HG03095 (cell line): Measurements from ENCODE around the gene PRLR.
A peak's percentile ranks its signal among the peaks of the same experiment; 100 is the strongest.
"Not testable (repeated sequence)": the region's sequence is repeated elsewhere in the genome, so short reads cannot be mapped to it uniquely, and the experiment has no call there.

Source experiments
- ATAC-seq: cut with Tn5 transposase; IDR thresholded peaks from one replicate; pipeline ENCODE4 v1.9.1; 2021; ENCODE audit warnings: moderate library complexity; ENCODE audit not compliant: unreplicated experiment

The PRLR gene

DNA sequence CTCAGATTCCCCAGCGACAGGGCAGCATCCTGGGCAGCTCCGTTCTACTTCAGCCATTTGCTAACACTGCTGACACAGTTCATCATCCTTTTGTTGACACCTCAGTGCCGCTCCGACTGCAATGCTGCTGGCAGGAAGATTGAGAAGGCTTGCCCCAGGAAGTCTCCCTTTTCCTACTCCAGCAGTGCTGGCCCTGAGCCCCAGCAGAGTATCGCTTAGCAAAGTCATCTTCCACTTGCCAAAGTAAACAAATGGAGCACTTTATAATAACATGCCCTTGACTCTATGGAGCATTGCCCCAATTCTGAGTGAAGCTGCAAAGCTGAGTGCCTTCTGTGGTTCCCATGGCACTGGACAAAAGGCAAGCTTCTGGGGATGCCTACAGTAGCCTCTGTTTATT, 32.2 kb downstream of the PRLR start:
- no peak for ATAC-seq

DNA sequence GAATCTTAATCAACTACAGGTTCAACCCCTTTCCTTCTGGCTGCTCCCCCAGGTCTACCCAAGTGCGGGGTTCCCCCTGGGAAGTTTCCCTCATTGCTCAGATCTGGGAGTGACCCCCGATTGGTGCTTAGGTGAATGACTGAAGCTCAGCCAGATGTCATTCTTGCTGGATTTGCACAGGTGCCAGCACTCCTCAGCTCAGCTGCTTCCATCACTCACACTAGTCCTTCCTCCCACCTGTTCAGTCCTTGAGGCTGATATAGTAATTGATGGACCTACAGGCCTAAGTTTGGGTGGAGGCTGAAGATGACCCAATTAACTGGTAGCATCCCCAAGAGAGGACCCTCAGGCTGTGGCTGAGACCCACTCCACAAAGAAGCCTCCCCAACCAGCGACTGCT, 32.9 kb downstream of the PRLR start:
- no peak for ATAC-seq

DNA sequence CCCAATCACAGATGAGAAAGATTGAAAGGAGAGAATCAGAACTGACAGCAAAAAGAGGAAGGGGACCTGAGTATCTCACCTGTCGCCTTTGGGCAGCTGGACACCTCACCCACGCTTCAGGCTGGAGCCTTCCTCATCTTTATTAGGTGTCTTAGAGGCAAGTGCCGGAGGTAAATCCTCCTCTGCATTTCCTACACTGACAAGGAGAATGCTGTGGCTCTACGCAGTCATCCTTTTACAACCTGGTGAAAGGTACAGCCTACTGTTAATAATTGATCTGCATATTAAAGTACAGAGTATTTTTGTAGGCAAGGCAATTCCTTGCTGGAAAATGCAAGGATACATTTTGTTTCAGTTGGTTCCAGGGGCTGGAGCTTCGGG, 34.8 kb downstream of the PRLR start:
- ATAC-seq = no peak

DNA sequence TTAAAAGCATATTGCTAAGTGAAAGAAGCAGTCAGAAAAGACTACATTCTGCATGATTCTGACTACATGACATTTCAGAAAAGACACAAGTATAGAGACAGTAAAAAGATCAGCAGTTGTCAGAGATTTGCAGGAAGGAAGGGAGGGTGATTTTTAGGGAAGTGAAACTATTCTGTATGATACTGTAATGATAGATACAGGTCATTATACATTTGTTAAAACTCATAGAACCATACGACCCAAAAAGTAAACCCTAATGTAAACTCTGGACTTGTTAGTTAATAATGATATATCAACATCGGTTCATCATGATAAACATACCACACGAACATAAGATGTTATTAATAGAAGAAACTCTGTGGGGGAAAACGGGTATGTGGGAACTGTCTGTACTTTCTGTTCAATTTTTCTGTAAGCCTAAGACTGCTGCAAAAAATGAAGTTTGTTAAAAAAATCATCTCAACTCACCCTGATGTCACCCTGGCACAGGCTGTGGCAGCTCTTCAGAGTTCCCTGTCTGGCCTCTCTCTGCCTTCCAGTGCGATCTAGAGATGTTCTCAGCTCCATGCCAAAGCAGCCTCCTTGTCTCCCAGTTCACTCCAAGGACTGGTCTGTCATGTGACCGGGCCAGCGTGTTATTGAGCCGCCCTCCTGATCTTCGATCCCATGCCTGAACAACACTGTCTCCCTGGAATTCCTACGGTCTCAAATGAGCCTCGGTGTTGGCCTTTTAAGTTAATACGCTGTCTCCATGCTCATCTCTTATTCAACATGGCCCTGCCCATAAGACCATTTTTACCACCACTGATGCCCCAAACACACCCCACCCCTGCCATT, 35.4 kb downstream of the PRLR start:
- peak; percentile 98 for ATAC-seq

DNA sequence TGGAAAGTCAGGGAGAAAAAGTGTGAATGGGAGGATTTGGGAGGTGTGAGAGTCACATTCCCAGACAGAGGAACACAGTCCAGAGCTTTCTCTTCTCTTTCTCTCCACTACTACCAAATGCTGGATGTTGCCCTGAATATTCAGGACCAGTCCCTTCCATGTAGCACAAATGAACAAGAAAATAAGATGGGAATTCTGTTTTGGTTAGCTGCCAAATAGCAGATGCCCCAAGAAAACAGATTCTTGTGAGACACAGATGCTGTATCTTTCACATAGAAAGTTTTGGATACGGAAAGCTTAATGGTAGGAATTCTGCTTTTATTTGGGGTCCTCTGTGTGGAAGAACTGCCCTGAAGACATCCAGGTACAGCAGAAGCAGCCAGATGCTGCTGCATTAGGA, 37.8 kb downstream of the PRLR start:
- ATAC-seq = no peak

DNA sequence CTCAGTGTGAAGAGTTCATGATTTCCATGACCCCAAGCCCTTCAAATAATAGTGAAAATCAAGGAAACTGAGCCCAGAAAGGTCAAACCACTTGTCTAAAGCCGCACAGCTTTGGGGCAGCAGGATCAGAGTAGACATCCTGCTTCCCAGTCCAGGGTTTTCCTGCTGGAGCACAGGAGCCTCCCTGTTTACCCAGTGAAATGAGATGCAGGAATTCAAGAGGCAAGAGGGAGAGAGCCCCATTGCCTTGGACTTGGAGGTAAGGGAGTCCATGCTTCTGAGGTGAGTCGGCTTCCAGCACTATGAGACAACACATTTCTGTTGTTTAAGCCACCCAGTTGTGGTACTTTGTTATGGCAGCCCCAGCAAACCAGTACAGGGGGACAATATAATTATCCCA, 40.5 kb downstream of the PRLR start:
- ATAC-seq = not testable (repeated sequence)

DNA sequence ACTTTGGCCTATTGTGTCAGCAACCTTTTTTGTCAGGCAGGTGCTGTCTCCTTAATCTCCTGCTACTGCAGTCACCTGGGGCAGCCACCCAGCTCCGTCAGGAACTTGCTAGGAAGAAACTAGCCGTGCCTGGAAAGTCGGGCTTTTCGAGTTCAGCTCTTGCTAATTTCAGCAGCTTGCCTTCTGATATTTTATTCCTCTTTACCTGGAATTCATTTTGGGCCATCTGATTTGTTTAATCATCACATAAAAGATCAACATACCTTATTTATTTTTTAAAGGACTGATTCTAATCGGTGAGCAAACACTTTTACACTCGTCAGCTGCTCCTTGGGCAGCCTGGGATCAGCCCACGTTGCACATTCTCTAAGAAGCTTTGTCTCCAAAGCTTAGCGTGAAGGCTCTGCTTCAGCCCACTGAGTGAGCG, 42.2 kb downstream of the PRLR start:
- ATAC-seq = no peak

DNA sequence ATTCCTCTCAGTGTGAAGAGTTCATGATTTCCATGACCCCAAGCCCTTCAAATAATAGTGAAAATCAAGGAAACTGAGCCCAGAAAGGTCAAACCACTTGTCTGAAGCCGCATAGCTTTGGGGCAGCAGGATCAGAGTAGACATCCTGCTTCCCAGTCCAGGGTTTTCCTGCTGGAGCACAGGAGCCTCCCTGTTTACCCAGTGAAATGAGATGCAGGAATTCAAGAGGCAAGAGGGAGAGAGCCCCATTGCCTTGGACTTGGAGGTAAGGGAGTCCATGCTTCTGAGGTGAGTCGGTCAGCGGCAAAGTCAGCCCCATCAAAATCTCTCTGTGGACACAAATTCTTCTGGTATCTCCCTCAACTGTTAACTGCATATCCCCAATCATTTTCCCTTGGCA, 42.7 kb downstream of the PRLR start:
- not testable (repeated sequence) for ATAC-seq

DNA sequence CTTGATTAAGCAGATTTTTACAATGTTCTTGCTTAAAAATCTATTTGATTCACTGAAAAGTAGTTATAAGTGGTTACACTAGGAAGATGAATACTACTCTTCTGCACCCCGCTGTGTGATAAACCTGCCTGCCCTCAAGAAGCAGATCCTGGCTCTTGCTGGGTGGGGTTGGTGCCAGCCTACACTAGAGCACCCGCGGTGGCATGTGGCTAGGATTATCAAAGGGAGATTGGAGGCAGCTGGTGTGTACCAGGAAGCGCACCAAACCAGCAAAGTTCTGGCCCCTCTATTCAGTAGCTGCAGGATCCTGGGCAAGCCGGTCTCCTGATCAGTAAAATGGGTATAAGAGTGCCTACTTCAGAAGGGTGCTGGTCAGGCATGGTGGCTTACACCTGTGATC, 43.5 kb downstream of the PRLR start:
- ATAC-seq = no peak

DNA sequence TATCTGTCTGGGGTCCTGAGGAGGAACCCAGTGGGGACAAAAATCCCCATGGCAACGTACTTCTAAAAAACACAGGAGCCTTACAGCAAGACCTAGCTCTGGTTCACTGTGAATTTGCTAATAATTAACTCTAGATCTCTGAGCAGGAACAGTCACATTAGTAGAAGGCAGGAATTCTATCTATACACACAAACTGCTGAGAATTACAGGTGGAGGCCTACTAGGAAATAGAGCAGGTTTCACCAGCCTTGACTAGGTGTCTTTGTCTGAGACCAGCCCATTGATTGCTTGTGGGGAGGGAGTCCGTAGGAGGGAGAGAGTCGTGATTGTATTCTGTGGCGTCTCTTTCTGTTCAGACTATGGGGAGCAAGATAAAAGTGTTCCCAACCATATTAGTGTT, 44.8 kb downstream of the PRLR start:
- no peak for ATAC-seq

DNA sequence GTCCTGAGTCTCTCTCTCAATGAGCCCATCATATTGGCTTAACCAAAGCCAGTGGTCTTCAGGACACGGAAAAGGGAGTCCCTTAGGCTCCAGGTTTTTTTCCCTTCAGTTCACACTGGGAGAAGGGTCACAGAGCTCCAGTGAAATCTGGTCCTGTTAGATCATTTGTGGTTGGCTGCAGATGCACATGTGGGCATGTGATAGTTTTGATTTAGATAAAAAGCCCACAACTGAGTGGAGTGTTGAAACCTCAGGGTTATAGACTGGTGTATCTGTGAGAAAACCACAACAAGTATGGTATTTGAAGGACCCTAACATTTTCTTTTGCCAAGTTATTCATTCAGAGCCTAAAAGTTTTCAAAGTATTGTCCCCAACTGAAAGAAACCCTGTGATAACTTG, 46.7 kb downstream of the PRLR start:
- ATAC-seq = no peak

DNA sequence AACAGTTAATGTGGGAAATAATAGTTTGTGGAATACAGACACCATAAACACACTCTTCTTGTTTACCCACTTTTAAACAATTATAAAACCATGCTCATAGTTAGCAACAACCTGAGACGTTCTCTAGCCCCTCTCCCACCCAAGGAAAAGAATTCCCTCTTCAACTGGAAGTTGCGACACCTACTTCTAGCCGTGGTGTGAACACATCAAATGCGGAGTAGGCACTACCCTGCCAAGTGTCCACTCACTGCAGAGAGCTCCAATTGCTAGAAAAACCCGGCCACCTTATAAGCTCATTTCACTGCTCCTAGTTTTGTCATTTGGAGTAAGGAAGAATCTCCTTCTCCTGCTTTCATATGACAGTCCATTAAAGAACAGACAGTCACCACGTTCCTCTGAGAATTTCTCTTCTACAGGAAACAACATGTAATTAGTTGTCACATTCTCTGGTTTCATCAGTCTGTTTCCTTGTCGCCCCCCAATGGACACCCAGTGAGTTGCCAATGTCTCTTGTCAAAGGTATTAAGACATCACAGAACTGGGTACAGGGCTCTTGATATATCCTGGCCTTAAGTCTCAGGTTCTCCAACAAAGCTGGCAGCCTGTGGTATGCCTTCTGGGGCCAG, 47.3 kb downstream of the PRLR start:
- peak; percentile 61 for ATAC-seq

DNA sequence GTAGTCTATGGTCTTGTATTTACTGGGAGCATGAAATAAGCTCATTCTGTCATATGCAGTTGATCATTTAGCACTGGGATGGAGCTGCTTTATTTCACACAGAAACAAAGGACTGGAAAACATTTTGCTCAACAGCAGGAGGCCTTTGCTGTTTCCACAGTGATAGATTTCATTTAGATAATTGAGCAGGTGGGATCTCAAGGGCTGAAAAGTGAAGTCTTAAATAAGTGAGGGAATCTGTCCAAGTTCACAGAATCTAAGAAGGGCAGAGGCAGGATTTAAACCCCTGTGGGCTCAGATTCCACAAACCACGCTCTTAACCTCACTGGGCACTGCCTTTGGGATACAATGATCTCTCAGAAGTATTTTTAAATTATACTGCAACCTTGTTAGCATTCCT, 47.8 kb downstream of the PRLR start:
- no peak for ATAC-seq

DNA sequence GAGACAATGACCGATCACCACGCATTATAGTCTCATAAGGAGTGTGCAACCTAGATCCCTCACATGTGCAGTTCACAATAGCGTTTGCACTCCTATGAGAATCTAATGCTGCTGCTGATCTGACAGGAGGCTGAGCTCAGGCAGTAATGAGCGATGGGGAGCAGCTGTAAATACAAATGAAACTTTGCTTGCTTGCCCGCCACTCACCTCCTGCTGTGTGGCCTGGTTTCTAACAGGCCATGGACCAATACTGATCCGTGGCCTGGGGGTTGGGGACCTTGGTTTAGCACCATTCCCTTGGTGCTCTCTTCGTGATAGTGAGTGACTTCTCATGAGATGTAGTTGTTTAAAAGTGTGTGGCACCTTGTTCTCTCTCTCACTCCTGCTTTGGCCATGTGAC, 50.2 kb downstream of the PRLR start:
- no peak for ATAC-seq

DNA sequence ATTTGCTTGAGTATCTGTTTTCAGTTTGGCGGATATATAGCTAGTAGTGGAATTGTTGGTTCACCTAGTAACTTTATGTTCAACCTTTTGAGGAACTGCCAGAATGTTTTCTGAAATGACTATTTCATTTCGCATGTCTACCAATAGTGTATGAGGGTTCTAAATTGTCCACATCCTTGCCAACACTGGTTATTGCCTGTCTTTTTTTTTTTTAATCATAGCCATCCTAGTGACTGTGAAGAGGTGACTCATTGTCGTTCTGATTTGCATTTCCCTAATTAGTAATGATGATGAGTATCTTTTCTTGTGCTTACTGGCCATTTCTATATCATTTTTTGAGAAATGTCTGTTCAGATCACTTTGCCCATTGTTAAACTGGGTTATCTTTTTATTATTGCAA, 52.5 kb downstream of the PRLR start:
- no peak for ATAC-seq

DNA sequence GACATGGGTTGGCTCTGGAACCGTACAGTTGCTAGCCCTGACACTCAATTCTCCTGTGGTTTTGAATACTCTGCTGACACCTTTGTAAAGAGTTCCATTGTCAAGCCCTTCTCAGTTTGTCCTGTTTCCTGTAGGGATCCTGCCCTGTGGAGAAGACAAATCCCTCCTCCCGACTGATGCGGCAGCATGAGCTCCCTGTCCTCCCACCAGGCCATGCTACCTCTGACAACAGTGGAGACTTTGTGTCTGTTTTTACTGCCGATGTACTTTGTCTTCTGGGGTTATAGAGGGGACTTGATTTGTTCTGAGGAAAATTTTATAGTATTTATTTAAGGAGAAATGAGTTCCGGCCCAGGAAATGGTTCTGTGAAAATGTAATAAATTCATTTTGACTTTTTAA, 57.8 kb downstream of the PRLR start:
- no peak for ATAC-seq

DNA sequence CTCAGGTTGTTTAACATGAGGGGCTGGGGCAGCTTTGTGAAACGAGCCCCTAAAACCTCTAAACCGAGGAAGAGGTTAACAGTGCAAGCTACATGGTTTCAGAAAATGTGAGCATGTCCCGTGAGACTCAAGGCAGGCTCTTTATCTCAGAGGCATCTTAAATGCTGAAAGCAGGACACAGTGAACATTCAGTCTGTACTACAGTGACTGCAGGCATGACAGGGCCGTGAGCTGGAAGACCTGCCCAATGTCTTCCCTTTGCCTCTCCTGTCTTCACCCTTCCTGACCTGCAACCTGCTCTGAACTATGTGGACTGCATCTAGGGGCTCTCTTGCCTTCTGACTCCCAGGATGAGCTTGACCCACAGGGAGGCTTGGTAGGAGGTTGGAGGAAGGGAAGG, 58.3 kb downstream of the PRLR start:
- ATAC-seq = no peak

DNA sequence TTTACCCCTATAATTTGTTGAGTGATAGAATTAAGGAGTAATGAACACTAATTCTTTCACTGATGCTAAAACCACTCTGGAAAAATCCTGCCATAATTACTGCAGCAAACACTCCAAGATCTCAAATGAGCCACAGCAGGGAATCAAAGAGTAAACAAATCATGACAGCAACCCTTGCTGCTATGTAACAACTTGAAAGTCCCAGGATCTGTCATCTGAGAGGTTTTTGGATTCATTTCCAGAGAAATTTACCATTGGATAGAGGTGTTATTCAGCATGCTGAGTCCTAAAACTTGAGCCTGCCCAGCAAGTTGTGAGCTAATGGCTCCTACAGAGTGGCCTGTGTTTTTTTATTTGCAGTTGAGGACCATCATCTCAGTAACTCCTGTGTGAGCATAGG, 59.2 kb downstream of the PRLR start:
- no peak for ATAC-seq

DNA sequence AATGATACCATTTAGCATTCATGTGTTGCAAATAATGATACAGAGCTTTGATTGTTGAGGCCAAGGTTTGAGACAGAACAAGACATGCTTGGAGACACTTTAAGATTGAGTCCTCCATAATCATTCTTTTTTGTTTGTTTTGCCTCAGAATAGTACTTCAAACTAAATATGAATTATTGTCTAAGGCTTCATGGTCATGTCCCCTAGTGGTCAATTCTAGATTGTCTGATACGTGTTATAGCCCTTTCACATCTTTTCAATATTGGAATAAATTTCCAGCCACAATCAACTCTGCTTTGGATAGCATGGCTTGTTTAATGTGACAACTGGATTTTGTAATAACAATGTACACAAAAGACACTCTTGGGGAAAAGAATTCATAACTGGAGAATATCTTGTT, 64.2 kb downstream of the PRLR start:
- ATAC-seq = no peak

DNA sequence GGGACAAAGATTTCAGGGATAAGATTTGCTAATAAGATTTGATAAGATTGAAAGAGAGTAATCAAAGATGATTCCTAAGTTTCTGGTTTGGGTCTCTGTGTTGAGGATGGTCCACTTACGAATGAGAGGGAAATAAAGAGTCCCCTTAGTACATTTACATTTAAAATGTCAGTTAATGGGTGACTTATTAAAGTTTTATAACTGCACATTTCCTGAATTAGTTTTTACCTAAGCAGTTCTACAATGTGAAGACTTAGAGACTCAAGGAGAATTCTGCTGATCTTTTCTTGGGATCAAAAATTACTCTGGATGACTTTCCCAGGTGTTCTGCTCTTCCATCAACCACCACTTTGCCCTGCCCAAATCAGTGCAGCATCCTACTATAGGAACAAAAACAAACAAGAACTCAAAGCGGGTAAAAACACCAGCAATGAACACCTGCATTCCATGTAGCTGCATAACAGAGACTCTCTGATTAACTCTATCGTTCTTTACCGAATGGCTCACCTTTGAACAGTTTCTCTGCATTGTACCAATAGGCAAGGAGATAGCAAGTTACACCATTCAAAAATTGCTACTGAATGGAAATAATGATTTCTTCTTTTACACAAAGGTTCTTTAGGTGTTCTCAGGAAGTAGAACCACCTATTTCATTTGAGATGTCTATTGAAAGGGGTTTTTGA, 65.3 kb downstream of the PRLR start:
- ATAC-seq = no peak

DNA sequence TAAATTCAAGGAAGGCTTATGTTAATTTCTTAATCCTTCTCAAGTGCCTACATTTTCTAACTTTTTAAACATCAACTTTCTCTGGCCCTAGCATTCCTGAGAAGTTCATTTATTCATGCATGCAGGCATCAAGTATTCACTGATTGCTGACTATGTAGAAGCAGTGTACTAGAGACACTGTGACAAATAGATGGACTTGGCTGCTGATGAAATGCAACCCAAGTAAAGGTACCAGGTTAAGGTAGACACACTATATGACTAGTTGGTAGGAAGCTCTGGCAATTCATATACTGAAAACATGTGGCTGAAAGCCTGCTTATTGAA, 66.6 kb downstream of the PRLR start:
- no peak for ATAC-seq
